ENCODE results near the gene DELE1.
"Not testable (repeated sequence)": the region's sequence is repeated elsewhere in the genome, so short reads cannot be mapped to it uniquely, and the experiment has no call there.

DELE1 gene

DNA sequence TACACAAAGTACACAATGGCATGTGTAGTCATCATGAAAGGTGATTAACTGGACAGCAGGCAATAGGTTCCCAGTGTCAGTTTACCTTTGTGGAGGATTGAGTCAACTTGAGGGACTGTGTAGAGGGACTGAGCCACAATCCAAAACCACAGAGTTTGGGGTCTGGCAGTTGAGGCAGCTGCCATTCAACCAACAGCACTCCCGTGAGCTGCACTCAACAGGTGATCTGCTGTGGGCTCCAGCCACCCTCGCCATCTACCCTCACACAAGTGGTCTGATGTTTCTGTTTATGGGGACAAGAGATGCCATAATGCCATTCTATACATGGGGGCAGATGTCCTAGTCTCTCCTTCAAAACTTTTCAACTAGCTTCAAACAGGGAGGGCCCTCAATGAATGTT lies 2.9 kb upstream of the DELE1 start:
- H3K36me3 ChIP-seq (ENCODE audit: insufficient read depth, low read length) = peaks cover 5% of the 10 kb centered on the region
- no peaks in the 10 kb centered on the region for H3K9me3 ChIP-seq (ENCODE audit: insufficient read depth, low read length, severe bottlenecking)
- no peak overlapping the region for H3K27ac ChIP-seq (ENCODE audit: low read length)
- peaks cover 3% of the 10 kb centered on the region; the same call in 1 of the 2 replicates for H4K20me1 ChIP-seq (ENCODE audit: insufficient read depth, low read length)
- no peak overlapping the region for H3K4me2 ChIP-seq (ENCODE audit: insufficient read depth, low read length)
- peaks cover 22% of the 10 kb centered on the region for H3K4me1 ChIP-seq (ENCODE audit: insufficient read depth, low read length)
- DNase-seq = no peak
- H3K27me3 ChIP-seq (ENCODE audit: insufficient read depth, low read length, poor library complexity) = no peaks in the 10 kb centered on the region
- H3K9ac ChIP-seq (ENCODE audit: low read depth, low read length) = no peak overlapping the region
- H3K79me2 ChIP-seq (ENCODE audit: insufficient read depth, low read length) = peaks cover 9% of the 10 kb centered on the region
- no peak overlapping the region for H3K4me3 ChIP-seq (ENCODE audit: low read depth in 1 of 2, low read length in 2 of 2)
- H2AFZ ChIP-seq (ENCODE audit: low read depth, low read length) = no peak overlapping the region
- ATAC-seq (ENCODE audit: insufficient read depth, low read depth) = no peak
- no peak for TF ChIP-seq EZH2 (IDR thresholded peaks at IDR 0.05; ENCODE audit: borderline replicate concordance, low read depth, low read length, severe bottlenecking)
- TF ChIP-seq, protein P1, sequence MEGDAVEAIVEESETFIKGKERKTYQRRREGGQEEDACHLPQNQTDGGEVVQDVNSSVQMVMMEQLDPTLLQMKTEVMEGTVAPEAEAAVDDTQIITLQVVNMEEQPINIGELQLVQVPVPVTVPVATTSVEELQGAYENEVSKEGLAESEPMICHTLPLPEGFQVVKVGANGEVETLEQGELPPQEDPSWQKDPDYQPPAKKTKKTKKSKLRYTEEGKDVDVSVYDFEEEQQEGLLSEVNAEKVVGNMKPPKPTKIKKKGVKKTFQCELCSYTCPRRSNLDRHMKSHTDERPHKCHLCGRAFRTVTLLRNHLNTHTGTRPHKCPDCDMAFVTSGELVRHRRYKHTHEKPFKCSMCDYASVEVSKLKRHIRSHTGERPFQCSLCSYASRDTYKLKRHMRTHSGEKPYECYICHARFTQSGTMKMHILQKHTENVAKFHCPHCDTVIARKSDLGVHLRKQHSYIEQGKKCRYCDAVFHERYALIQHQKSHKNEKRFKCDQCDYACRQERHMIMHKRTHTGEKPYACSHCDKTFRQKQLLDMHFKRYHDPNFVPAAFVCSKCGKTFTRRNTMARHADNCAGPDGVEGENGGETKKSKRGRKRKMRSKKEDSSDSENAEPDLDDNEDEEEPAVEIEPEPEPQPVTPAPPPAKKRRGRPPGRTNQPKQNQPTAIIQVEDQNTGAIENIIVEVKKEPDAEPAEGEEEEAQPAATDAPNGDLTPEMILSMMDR (IDR thresholded peaks at IDR 0.05; ENCODE audit: borderline replicate concordance, extremely low read depth, low read length, poor library complexity, severe bottlenecking) = no peak

DNA sequence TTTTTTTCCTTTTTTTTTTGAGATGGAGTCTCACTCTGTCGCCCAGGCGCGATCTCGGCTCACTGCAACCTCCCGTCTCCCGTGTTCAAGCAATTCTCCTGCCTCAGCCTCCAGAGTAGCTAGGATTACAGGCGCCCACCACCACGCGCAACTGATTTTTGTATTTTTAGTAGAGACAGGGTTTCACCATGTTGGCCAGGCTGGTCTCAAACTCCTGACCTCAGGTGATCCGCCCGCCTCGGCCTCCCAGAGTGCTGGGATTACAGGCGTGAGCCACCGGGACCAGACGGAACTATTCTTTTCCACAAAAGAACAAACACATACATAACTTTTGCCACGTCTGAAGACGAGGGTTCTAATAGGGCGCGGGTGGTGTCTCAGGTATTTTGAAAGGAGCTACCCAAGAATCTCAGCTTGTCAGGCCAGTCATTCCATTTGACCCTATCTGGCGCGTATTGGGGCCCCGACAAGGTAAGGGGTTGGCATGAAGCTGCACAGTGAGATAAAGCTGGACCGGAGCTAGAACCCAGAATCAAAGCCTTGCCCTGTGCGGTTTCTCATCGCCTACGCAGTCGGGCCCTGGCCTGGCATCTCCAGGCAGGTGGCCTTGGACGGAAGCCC lies 734 bp upstream of the DELE1 start:
- not testable (repeated sequence) for H3K27me3 ChIP-seq (ENCODE audit: insufficient read depth, low read length, poor library complexity)

DNA sequence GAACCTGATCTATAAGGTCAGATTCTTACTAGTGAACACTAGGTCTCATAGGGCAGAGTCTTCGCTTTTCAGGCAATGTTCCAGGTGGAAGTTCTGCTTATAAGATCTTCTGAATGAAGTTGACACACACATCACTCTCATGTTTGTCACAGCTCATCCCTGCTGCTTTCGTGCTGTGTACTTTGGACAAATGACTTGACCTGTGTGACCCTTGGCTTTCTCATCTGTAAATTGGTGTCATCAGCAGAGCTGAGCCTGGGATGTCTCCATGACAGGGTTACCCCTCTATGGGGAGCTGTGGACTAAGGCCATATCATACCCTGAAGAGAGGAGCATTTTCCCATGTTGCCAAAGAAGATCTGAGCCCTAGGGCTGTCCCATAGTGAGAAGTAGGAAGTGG lies 2.8 kb downstream of the DELE1 start:
- Histone ChIP-seq H3K36me3 (ENCODE audit: insufficient read depth, low read length) (peaks cover 61% of the 10 kb centered on the region), H3K4me1 (ENCODE audit: insufficient read depth, low read length) (peaks cover 22% of the 10 kb centered on the region)

More for the DNA sequence above, 734 bp upstream of the DELE1 start:
- H3K4me3 ChIP-seq (ENCODE audit: low read depth in 1 of 2, low read length in 2 of 2) = peak overlapping the region; percentile 54 to 76
- H3K4me1 ChIP-seq (ENCODE audit: insufficient read depth, low read length) = peaks cover 22% of the 10 kb centered on the region
- not testable (repeated sequence) for H4K20me1 ChIP-seq (ENCODE audit: insufficient read depth, low read length); DNase-seq; H3K79me2 ChIP-seq (ENCODE audit: insufficient read depth, low read length); ATAC-seq (ENCODE audit: insufficient read depth, low read depth); H3K9me3 ChIP-seq (ENCODE audit: insufficient read depth, low read length, severe bottlenecking)
- H3K4me2 ChIP-seq (ENCODE audit: insufficient read depth, low read length) = peak overlapping the region; percentile 92
- H3K27ac ChIP-seq (ENCODE audit: low read length) = peak overlapping the region; percentile 89
- H3K9ac ChIP-seq (ENCODE audit: low read depth, low read length) = peak overlapping the region; percentile 71
- H2AFZ ChIP-seq (ENCODE audit: low read depth, low read length) = peak overlapping the region; percentile 81
- peaks cover 27% of the 10 kb centered on the region for H3K36me3 ChIP-seq (ENCODE audit: insufficient read depth, low read length)

DNA sequence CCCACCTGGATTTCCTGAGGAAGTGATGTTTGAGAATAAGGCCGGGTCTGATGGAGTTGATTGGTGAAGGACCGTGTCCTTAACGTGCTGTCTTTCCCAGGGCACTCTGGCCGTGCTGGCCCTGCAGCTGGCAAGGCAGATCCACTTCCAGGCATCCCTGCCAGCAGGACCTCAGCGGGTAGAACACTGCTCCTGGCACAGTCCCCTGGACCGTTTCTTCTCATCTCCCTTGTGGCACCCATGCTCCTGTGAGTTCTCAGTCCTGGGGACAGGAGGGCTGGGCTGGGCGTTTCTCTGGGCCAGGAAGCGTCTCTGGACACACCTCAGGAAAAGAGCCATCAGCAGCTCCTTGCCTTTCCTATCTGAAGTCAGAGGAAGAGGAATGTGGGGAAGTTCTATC lies 4.4 kb downstream of the DELE1 start:
- Histone ChIP-seq H4K20me1 (ENCODE audit: insufficient read depth, low read length) (peaks cover 3% of the 10 kb centered on the region; the same call in 1 of the 2 replicates), H3K9ac (ENCODE audit: low read depth, low read length) (no peak overlapping the region), H3K4me1 (ENCODE audit: insufficient read depth, low read length) (peaks cover 15% of the 10 kb centered on the region), H3K27ac (ENCODE audit: low read length) (no peak overlapping the region), H3K36me3 (ENCODE audit: insufficient read depth, low read length) (peaks cover 74% of the 10 kb centered on the region), H2AFZ (ENCODE audit: low read depth, low read length) (no peak overlapping the region), H3K79me2 (ENCODE audit: insufficient read depth, low read length) (peaks cover 9% of the 10 kb centered on the region), H3K9me3 (ENCODE audit: insufficient read depth, low read length, severe bottlenecking) (no peaks in the 10 kb centered on the region), H3K4me2 (ENCODE audit: insufficient read depth, low read length) (no peak overlapping the region), H3K4me3 (ENCODE audit: low read depth in 1 of 2, low read length in 2 of 2) (no peak overlapping the region), H3K27me3 (ENCODE audit: insufficient read depth, low read length, poor library complexity) (no peaks in the 10 kb centered on the region)
- no peak for ATAC-seq (ENCODE audit: insufficient read depth, low read depth)
- no peak for DNase-seq
- TF ChIP-seq, protein P1 (IDR thresholded peaks at IDR 0.05; ENCODE audit: borderline replicate concordance, extremely low read depth, low read length, poor library complexity, severe bottlenecking) = no peak
- TF ChIP-seq EZH2 (IDR thresholded peaks at IDR 0.05; ENCODE audit: borderline replicate concordance, low read depth, low read length, severe bottlenecking) = no peak

More for the DNA sequence above, 2.8 kb downstream of the DELE1 start:
- Histone ChIP-seq H3K27ac (ENCODE audit: low read length) (no peak overlapping the region), H2AFZ (ENCODE audit: low read depth, low read length) (no peak overlapping the region), H3K4me3 (ENCODE audit: low read depth in 1 of 2, low read length in 2 of 2) (no peak overlapping the region), H3K27me3 (ENCODE audit: insufficient read depth, low read length, poor library complexity) (no peaks in the 10 kb centered on the region), H4K20me1 (ENCODE audit: insufficient read depth, low read length) (peaks cover 3% of the 10 kb centered on the region; the same call in 1 of the 2 replicates), H3K4me2 (ENCODE audit: insufficient read depth, low read length) (no peak overlapping the region), H3K9me3 (ENCODE audit: insufficient read depth, low read length, severe bottlenecking) (no peaks in the 10 kb centered on the region), H3K79me2 (ENCODE audit: insufficient read depth, low read length) (peaks cover 9% of the 10 kb centered on the region), H3K9ac (ENCODE audit: low read depth, low read length) (no peak overlapping the region)
- ATAC-seq (ENCODE audit: insufficient read depth, low read depth) = no peak
- TF ChIP-seq, protein P1 (IDR thresholded peaks at IDR 0.05; ENCODE audit: borderline replicate concordance, extremely low read depth, low read length, poor library complexity, severe bottlenecking) = no peak
- no peak for TF ChIP-seq EZH2 (IDR thresholded peaks at IDR 0.05; ENCODE audit: borderline replicate concordance, low read depth, low read length, severe bottlenecking)
- DNase-seq = no peak
